PC-3 (cell line): ENCODE results near the gene ADM5. TPM values are rescaled to one million over a fixed set of nuclear protein-coding genes. Genes with fewer than 3 reads are reported as not detected.

Experiments
- ATAC-seq: fragments of 200-7000 bp; cut with Tn5 transposase; 2 replicates; pipeline ENCODE4 v1.9.1; 2020; ENCODE audit warnings: mild to moderate bottlenecking, moderate library complexity
- BruUV-seq: library from RNA; stranded (reverse); fragments of 400-500 nt; replicated peaks from 2 replicates; lab custom pipeline; 2021; lab: Mats Ljungman, UMichigan
- CTCF ChIA-PET: fragments of 300-600 bp; sonication (Branson Sonifier 250); formaldehyde crosslinking; loops from one replicate; lab custom pipeline; 2022; ENCODE audit warnings: antibody characterized with exemption; lab: Charles Lee
- POLR2A ChIA-PET: fragments of 300-600 bp; sonication (Branson Sonifier 250); formaldehyde crosslinking; loops from one replicate; lab custom pipeline; 2022; ENCODE audit warnings: antibody characterized with exemption; ENCODE audit not compliant: unreplicated experiment; lab: Charles Lee
- DNase-seq: peaks from one replicate; pipeline ENCODE4 v3.0.0-alpha.2; 2015
- H2AFZ ChIP-seq: fragments of 300-600 bp; sonication (generic); 2 replicates; pipeline ENCODE4 v1.6.0; 2016; ENCODE audit warnings: antibody characterized with exemption, low read length
- H3F3A ChIP-seq: fragments of 300-600 bp; sonication (generic); one replicate; pipeline ENCODE4 v1.6.0; 2017; ENCODE audit warnings: antibody characterized with exemption, low read length, control low read depth, mild to moderate bottlenecking; ENCODE audit not compliant: unreplicated experiment
- H3K27ac ChIP-seq: fragments of 300-600 bp; sonication (generic); 2 replicates; pipeline ENCODE4 v1.5.1; 2016; ENCODE audit warnings: mild to moderate bottlenecking, low read length
- H3K27me3 ChIP-seq: fragments of 300-600 bp; sonication (generic); 2 replicates; pipeline ENCODE4 v1.6.1; 2016; ENCODE audit warnings: low read length, mixed read lengths
- H3K36me3 ChIP-seq: fragments of 300-600 bp; sonication (generic); 2 replicates; pipeline ENCODE4 v1.6.1; 2016; ENCODE audit warnings: low read depth, mixed run types, low read length, mixed read lengths
- H3K4me1 ChIP-seq: fragments of 300-600 bp; sonication (generic); 2 replicates; pipeline ENCODE4 v1.5.1; 2016; ENCODE audit warnings: low read length; ENCODE audit not compliant: insufficient read depth
- H3K4me2 ChIP-seq: fragments of 300-600 bp; sonication (generic); 2 replicates; pipeline ENCODE4 v1.6.0; 2016; ENCODE audit warnings: low read length
- H3K4me3 ChIP-seq: fragments of 300-600 bp; sonication (generic); 2 replicates; pipeline ENCODE4 v1.5.1; 2016; ENCODE audit warnings: mild to moderate bottlenecking, low read length, mixed read lengths
- H3K79me2 ChIP-seq: fragments of 300-600 bp; sonication (generic); 2 replicates; pipeline ENCODE4 v1.6.1; 2017; ENCODE audit warnings: low read length, mixed read lengths
- H3K9ac ChIP-seq: fragments of 300-600 bp; sonication (generic); 2 replicates; pipeline ENCODE4 v1.6.0; 2016; ENCODE audit warnings: mild to moderate bottlenecking, low read length
- H3K9me2 ChIP-seq: fragments of 300-600 bp; sonication (generic); replicated peaks from 2 replicates; pipeline ENCODE4 v1.6.1; 2016; ENCODE audit warnings: mixed run types, low read length, mixed read lengths
- H3K9me3 ChIP-seq: fragments of 300-600 bp; sonication (generic); 2 replicates; pipeline ENCODE4 v1.6.1; 2016; ENCODE audit warnings: low read length, mixed read lengths
- H4K20me1 ChIP-seq: fragments of 300-600 bp; sonication (generic); 2 replicates; pipeline ENCODE4 v1.6.1; 2016; ENCODE audit warnings: low read length, mixed read lengths
- CTCF ChIP-seq: fragments of 300-600 bp; sonication (generic); conservative IDR thresholded peaks from 2 replicates; pipeline ENCODE4 v1.5.1; 2017; ENCODE audit warnings: antibody characterized with exemption, low read depth, mild to moderate bottlenecking, low read length
- EZH2 ChIP-seq: fragments of 300-600 bp; sonication (generic); IDR thresholded peaks from one replicate; pipeline ENCODE4 v1.6.1; 2017; ENCODE audit warnings: antibody characterized with exemption, mild to moderate bottlenecking, low read length; ENCODE audit not compliant: unreplicated experiment
- EZH2phosphoT487 ChIP-seq: fragments of 300-600 bp; sonication (generic); IDR thresholded peaks from 2 replicates; pipeline ENCODE4 v1.6.1; 2018; ENCODE audit warnings: mild to moderate bottlenecking, antibody characterized with exemption, low read length, borderline replicate concordance
- intact Hi-C: fragments of 100-400 bp; cut with micrococcal nuclease; formaldehyde crosslinking; loops from 2 replicates; pipeline ENCODE4 v1.9.0; 2023
- total RNA-seq: library from RNA; depleted of rRNA; stranded (reverse); fragments of >200 nt; gene quantifications from 2 replicates; pipeline ENCODE4 v1.2.3, GENCODE V29; 2014

Gene ADM5
- total RNA-seq, 1 experiment from 2014 or later: 6.3 TPM

DNA sequence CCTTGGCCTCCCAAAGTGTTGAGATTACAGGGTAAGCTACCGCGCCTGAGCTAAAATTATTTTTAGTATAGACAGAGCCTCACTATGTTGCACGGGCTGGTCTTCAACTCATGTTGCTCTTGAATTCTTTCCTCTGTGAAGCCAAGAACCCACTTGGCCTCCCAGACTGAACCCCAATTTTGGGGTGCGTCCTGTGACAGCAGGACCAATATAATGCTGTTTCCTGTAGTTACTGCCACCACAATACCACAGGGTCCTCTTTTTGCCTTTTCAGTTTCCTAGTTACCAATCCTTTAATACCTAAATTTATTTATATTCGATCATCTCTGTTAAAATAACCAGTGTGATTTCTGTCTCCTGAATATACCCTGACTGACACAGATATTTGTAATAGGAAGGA lies 40.8 kb downstream of the ADM5 start:
- no TSS peak for BruUV-seq
- no peaks in the 10 kb centered on the region for H3K36me3 ChIP-seq
- no peak overlapping the region for H2AFZ ChIP-seq
- DNase-seq (no peak), ATAC-seq (no peak)
- H3K9me3 ChIP-seq: no peaks in the 10 kb centered on the region
- H3K4me3 ChIP-seq: no peak overlapping the region
- ChIA-PET POLR2A (interaction anchor here (0.6 to 0.7 kb wide), 3 partner anchors 13 to 164 kb away, joined by 3 to 4 read pairs (median 3); no protein-coding TSS in a partner anchor), CTCF (no interaction called here)
- H3K4me1 ChIP-seq: no peaks in the 10 kb centered on the region
- TF ChIP-seq EZH2phosphoT487 (no peak), CTCF (no peak), EZH2 (no peak)
- H4K20me1 ChIP-seq: no peaks in the 10 kb centered on the region
- H3F3A ChIP-seq: no peaks in the 10 kb centered on the region
- no peak overlapping the region for H3K27ac ChIP-seq
- H3K9ac ChIP-seq: no peak overlapping the region
- H3K4me2 ChIP-seq: no peak overlapping the region
- H3K27me3 ChIP-seq: no peaks in the 10 kb centered on the region
- no peaks in the 10 kb centered on the region for H3K9me2 ChIP-seq
- intact Hi-C loops: no loop called here
- H3K79me2 ChIP-seq: no peaks in the 10 kb centered on the region

GRCh38 chr19:49738268-49738667 lies 48.9 kb downstream of the ADM5 start:
- POLR2A ChIA-PET: no interaction called here
- no peak overlapping the region for H3K4me2 ChIP-seq
- CTCF ChIA-PET: no interaction called here

More at GRCh38 chr19:49738268-49738667, 48.9 kb downstream of the ADM5 start:
- intact Hi-C loops: no loop called here
- Histone ChIP-seq H3F3A (no peaks in the 10 kb centered on the region), H3K36me3 (no peaks in the 10 kb centered on the region), H4K20me1 (no peaks in the 10 kb centered on the region), H3K4me3 (no peak overlapping the region), H3K9ac (no peak overlapping the region), H3K9me2 (no peaks in the 10 kb centered on the region), H2AFZ (no peak overlapping the region), H3K27me3 (no peaks in the 10 kb centered on the region), H3K27ac (no peak overlapping the region), H3K9me3 (no peaks in the 10 kb centered on the region), H3K79me2 (no peaks in the 10 kb centered on the region), H3K4me1 (no peaks in the 10 kb centered on the region)
- no TSS peak for BruUV-seq
- TF ChIP-seq EZH2 (no peak), EZH2phosphoT487 (no peak), CTCF (no peak)
- DNase-seq (no peak), ATAC-seq (no peak)
